GM23248 (cell line): ENCODE results near the gene EFHC2. TPM values are rescaled to one million over a fixed set of nuclear protein-coding genes. Genes with fewer than 3 reads are reported as not detected.

Experiments used
- DNase-seq: peaks from one replicate; pipeline ENCODE4 v3.0.0-alpha.2; 2015
- H2AFZ ChIP-seq: fragments of 200-600 bp; sonication (generic); 2 replicates; pipeline ENCODE4 v1.6.1; 2016; ENCODE audit warnings: antibody characterized with exemption
- H3F3A ChIP-seq: fragments of 200-600 bp; sonication (generic); 2 replicates; pipeline ENCODE4 v1.6.1; 2016; ENCODE audit warnings: mild to moderate bottlenecking, antibody characterized with exemption, mixed run types; ENCODE audit not compliant: insufficient read depth
- H3K27ac ChIP-seq: fragments of 200-600 bp; sonication (generic); 2 replicates; pipeline ENCODE4 v1.5.1; 2016; ENCODE audit warnings: mild to moderate bottlenecking
- H3K27me3 ChIP-seq: fragments of 200-600 bp; sonication (generic); replicated peaks from 2 replicates; pipeline ENCODE4 v1.6.1; 2016; ENCODE audit warnings: mild to moderate bottlenecking; ENCODE audit not compliant: insufficient read depth
- H3K36me3 ChIP-seq: fragments of 200-600 bp; sonication (generic); 2 replicates; pipeline ENCODE4 v1.6.1; 2016; ENCODE audit warnings: low read depth, mild to moderate bottlenecking
- H3K4me1 ChIP-seq: fragments of 200-600 bp; sonication (generic); 2 replicates; pipeline ENCODE4 v1.6.1; 2016; ENCODE audit warnings: mild to moderate bottlenecking; ENCODE audit not compliant: insufficient read depth
- H3K4me2 ChIP-seq: fragments of 200-600 bp; sonication (generic); one replicate; pipeline ENCODE4 v1.6.1; 2016; ENCODE audit warnings: mild to moderate bottlenecking; ENCODE audit not compliant: unreplicated experiment
- H3K4me3 ChIP-seq: fragments of 200-600 bp; sonication (generic); 2 replicates; pipeline ENCODE4 v1.5.1; 2016; ENCODE audit warnings: mild to moderate bottlenecking
- H3K79me2 ChIP-seq: fragments of 200-600 bp; sonication (generic); 2 replicates; pipeline ENCODE4 v1.6.1; 2016; ENCODE audit warnings: mild to moderate bottlenecking; ENCODE audit not compliant: insufficient read depth
- H3K9ac ChIP-seq: fragments of 200-600 bp; sonication (generic); 2 replicates; pipeline ENCODE4 v1.6.1; 2016; ENCODE audit warnings: mild to moderate bottlenecking
- H3K9me2 ChIP-seq: fragments of 200-600 bp; sonication (generic); 2 replicates; pipeline ENCODE4 v1.6.1; 2016; ENCODE audit warnings: mixed run types, mild to moderate bottlenecking, moderate library complexity; ENCODE audit not compliant: insufficient read depth
- H3K9me3 ChIP-seq: fragments of 200-600 bp; sonication (generic); one replicate; pipeline ENCODE4 v1.6.1; 2017; ENCODE audit warnings: low read depth
- H4K20me1 ChIP-seq: fragments of 200-600 bp; sonication (generic); 2 replicates; pipeline ENCODE4 v1.6.0; 2016; ENCODE audit not compliant: insufficient read depth
- EZH2 ChIP-seq: fragments of 200-600 bp; sonication (generic); IDR thresholded peaks from 2 replicates; pipeline ENCODE4 v1.6.1; 2018; ENCODE audit warnings: antibody characterized with exemption, mild to moderate bottlenecking; ENCODE audit not compliant: insufficient read depth, poor library complexity, severe bottlenecking
- EZH2phosphoT487 ChIP-seq: fragments of 200-600 bp; sonication (generic); IDR thresholded peaks from 2 replicates; pipeline ENCODE4 v1.6.1; 2018; ENCODE audit warnings: antibody characterized with exemption, moderate library complexity, mild to moderate bottlenecking, low read depth; ENCODE audit not compliant: insufficient read depth
- WGBS, 2 experiments: methylation state at CpG; one replicate each; pipeline ENCODE4 v1.1.6; 2015 to 2017; ENCODE audit warnings: low lambda C conversion rate in 2 of 2, low coverage in 1 of 2; ENCODE audit errors: missing lambda C conversion rate in 2 of 2; 5-methylcytosine and 5-hydroxymethylcytosine counted together
- in situ Hi-C: fragments of 300-500 bp; cut with MboI; formaldehyde crosslinking; loops from 2 replicates; pipeline ENCODE4 v1.15.0; 2020
- polyA plus RNA-seq: library from polyadenylated mRNA; unstranded; fragments of >200 nt; fragmentation: Nextera tagmentation; extraction: Ambion mirVana; gene quantifications from 2 replicates; pipeline ENCODE4 v1.2.1, GENCODE V29; 2016
- total RNA-seq: library from RNA; depleted of rRNA; stranded (reverse); fragments of >200 nt; shearing (Covaris generic); gene quantifications from 2 replicates; pipeline ENCODE4 v1.2.3, GENCODE V29; 2014

Gene EFHC2
- total and polyA plus RNA-seq, 2 experiments from 2014 or later, result 0.38 TPM; not detected in 1

- H3K36me3 ChIP-seq, result no peaks in the 10 kb centered on the region
- no peak for DNase-seq
- no peaks in the 10 kb centered on the region for H4K20me1 ChIP-seq
- H3K9ac ChIP-seq, result no peak overlapping the region
- in situ Hi-C loops, result no loop called here
- H3K4me3 ChIP-seq, result no peak overlapping the region
- H3K4me2 ChIP-seq, result no peak overlapping the region
- no peaks in the 10 kb centered on the region for H3K9me2 ChIP-seq
- H3K4me1 ChIP-seq, result no peaks in the 10 kb centered on the region
- no peak overlapping the region for H3K27ac ChIP-seq
- no peaks in the 10 kb centered on the region for H3F3A ChIP-seq
- no peaks in the 10 kb centered on the region for H3K9me3 ChIP-seq
- TF ChIP-seq EZH2phosphoT487 (no peak), EZH2 (no peak)
- 76 to 100% methylated on average over 2 of the region's 2 CpGs for WGBS, 2 experiments
- no peaks in the 10 kb centered on the region for H3K27me3 ChIP-seq
- no peaks in the 10 kb centered on the region for H3K79me2 ChIP-seq
- H2AFZ ChIP-seq, result no peak overlapping the region
Measured at GRCh38 chrX:44246826-44247225, 96.6 kb downstream of the EFHC2 start.

DNA sequence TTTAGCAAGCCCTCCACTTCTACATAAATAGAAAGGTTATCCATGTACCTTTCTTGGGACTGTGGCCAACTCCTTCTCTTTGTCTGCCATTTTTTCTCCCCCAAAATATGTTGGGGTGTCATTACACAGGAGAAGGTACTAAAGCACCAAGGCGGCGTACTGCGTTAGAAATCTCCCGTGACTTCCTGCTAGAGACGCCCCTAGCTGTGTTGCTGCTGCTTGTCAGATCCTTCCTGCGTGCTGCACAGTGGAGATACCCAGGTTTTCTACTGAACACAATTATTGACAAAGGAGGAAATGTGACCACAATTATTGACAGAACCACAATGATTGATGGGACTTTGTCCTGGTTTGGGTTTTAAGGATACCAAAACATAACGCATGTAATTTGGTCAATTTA, 97.7 kb downstream of the EFHC2 start:
- Histone ChIP-seq H3K4me3 (no peak overlapping the region), H3F3A (no peaks in the 10 kb centered on the region), H3K4me1 (no peaks in the 10 kb centered on the region), H3K27me3 (no peaks in the 10 kb centered on the region), H3K9me3 (no peaks in the 10 kb centered on the region), H3K79me2 (no peaks in the 10 kb centered on the region), H3K9me2 (no peaks in the 10 kb centered on the region), H3K9ac (no peak overlapping the region), H3K4me2 (no peak overlapping the region), H2AFZ (no peak overlapping the region), H3K36me3 (no peaks in the 10 kb centered on the region), H4K20me1 (no peaks in the 10 kb centered on the region), H3K27ac (no peak overlapping the region)
- 80 to 92% methylated on average over 7 of the region's 7 CpGs for WGBS, 2 experiments
- TF ChIP-seq EZH2phosphoT487, result no peak
- no peak for TF ChIP-seq EZH2
- no peak for DNase-seq
- in situ Hi-C loops, result no loop called here

DNA sequence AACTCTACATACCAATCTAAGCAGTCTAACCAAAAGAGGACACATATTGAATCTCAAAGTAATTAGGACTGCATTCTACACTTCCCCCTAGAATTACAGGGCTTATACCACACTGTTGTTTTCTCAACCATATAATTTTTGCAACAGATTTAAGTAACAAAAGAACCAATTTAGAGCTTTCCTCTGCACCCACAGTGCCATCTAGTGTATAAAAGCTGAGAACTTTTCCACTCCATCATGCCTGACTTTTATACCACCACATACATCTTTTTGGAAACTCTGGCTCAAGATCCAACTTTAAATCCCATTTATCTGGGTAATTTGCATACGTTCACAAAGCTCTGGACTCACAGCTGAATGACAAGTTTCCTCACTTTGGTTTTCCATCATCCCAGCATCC, 99.5 kb downstream of the EFHC2 start:
- H3K4me3 ChIP-seq, result no peak overlapping the region
- DNase-seq, result peak; percentile 56
- no peak overlapping the region for H3K4me2 ChIP-seq
- H3K36me3 ChIP-seq, result no peaks in the 10 kb centered on the region
- no peaks in the 10 kb centered on the region for H3K27me3 ChIP-seq
- no peaks in the 10 kb centered on the region for H3F3A ChIP-seq
- TF ChIP-seq EZH2phosphoT487 (no peak), EZH2 (no peak)
- in situ Hi-C loops, result no loop called here
- no peaks in the 10 kb centered on the region for H3K9me2 ChIP-seq
- no peaks in the 10 kb centered on the region for H4K20me1 ChIP-seq
- no peaks in the 10 kb centered on the region for H3K9me3 ChIP-seq
- H3K4me1 ChIP-seq, result no peaks in the 10 kb centered on the region
- 5 to 12% methylated on average over 1 of the region's 1 CpG for WGBS, 2 experiments
- H3K27ac ChIP-seq, result no peak overlapping the region
- H2AFZ ChIP-seq, result peak overlapping the region; percentile 56; the same call in 1 of the 2 replicates
- H3K79me2 ChIP-seq, result no peaks in the 10 kb centered on the region
- no peak overlapping the region for H3K9ac ChIP-seq

DNA sequence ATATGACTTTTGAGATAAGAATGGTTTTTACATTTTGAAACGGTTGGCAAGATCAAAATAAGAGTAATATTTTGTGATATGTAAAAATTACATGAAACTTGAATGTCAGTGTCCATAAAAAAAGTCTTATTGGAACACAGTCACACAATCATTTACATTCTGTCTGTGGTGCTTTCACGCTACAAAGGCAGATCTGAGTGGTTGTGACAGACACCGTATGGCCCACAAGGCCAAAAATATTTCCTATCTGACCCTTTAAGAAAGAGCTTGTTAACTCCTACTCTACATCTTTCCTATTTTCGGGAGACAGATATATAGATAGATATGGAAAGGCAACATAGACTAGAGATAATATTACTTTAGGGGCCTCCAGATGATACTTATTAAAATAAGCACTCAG, 101.9 kb downstream of the EFHC2 start:
- Histone ChIP-seq H3K9me3 (no peaks in the 10 kb centered on the region), H3K79me2 (no peaks in the 10 kb centered on the region), H3K4me2 (no peak overlapping the region), H3K27ac (no peak overlapping the region), H4K20me1 (no peaks in the 10 kb centered on the region), H3K36me3 (no peaks in the 10 kb centered on the region), H3K4me3 (no peak overlapping the region), H2AFZ (no peak overlapping the region), H3K27me3 (no peaks in the 10 kb centered on the region), H3F3A (no peaks in the 10 kb centered on the region), H3K9ac (no peak overlapping the region), H3K9me2 (no peaks in the 10 kb centered on the region), H3K4me1 (no peaks in the 10 kb centered on the region)
- 85 to 91% methylated on average over 4 of the region's 4 CpGs for WGBS, 2 experiments
- in situ Hi-C loops, result no loop called here
- no peak for DNase-seq
- TF ChIP-seq EZH2phosphoT487 (no peak), EZH2 (no peak)

DNA sequence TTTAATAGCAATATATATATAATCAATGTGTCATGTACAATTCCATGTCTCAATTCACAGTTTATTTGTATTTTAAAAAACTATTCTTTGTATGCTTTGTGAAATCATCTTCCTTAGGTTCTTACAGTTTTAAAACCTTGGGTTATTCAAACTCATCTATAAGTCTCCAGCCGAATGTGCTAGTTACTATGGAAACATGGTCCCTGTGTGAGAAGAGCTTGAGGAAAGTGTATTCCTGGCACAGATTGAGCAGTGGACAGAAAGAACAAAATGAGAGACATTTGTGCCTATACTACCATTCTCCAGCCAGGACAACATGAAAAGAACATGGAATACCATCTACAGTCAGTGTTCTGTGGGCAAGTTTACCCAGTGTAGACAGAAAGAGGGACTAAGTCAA, 103.4 kb downstream of the EFHC2 start:
- H3K9ac ChIP-seq, result no peak overlapping the region
- no peaks in the 10 kb centered on the region for H3K79me2 ChIP-seq
- no peaks in the 10 kb centered on the region for H3K27me3 ChIP-seq
- TF ChIP-seq EZH2 (no peak), EZH2phosphoT487 (no peak)
- no peak overlapping the region for H3K4me2 ChIP-seq
- H3K36me3 ChIP-seq, result no peaks in the 10 kb centered on the region
- no peak overlapping the region for H3K27ac ChIP-seq
- in situ Hi-C loops, result no loop called here
- H3K9me2 ChIP-seq, result no peaks in the 10 kb centered on the region
- no peak overlapping the region for H3K4me3 ChIP-seq
- no peaks in the 10 kb centered on the region for H3K4me1 ChIP-seq
- DNase-seq, result no peak
- 94 to 100% methylated on average over 1 of the region's 1 CpG for WGBS, 2 experiments
- no peaks in the 10 kb centered on the region for H3F3A ChIP-seq
- H3K9me3 ChIP-seq, result no peaks in the 10 kb centered on the region
- no peak overlapping the region for H2AFZ ChIP-seq
- H4K20me1 ChIP-seq, result no peaks in the 10 kb centered on the region
